Urinary bladder (tissue), 4 donors: Measurements from ENCODE around the gene GPATCH2. TPM values are rescaled to one million over a fixed set of nuclear protein-coding genes. Genes with fewer than 3 reads are reported as not detected.
"Not testable (repeated sequence)": the region's sequence is repeated elsewhere in the genome, so short reads cannot be mapped to it uniquely, and the experiment has no call there.

Experiments used
- DNase-seq: peaks from one replicate; pipeline ENCODE4 v3.0.0-alpha.2; 2015; ENCODE audit errors: extremely low spot score
- H3K27ac ChIP-seq: one replicate; pipeline ENCODE4 v1.5.1; 2013; ENCODE audit warnings: low read depth, mild to moderate bottlenecking, moderate library complexity
- H3K36me3 ChIP-seq: one replicate; pipeline ENCODE4 v1.6.1; 2013; ENCODE audit warnings: mild to moderate bottlenecking, moderate library complexity; ENCODE audit not compliant: insufficient read depth
- H3K4me1 ChIP-seq: one replicate; pipeline ENCODE4 v1.6.1; 2013; ENCODE audit warnings: mild to moderate bottlenecking, moderate library complexity; ENCODE audit not compliant: insufficient read depth
- H3K4me3 ChIP-seq: one replicate; pipeline ENCODE4 v1.5.1; 2013; ENCODE audit warnings: low read depth, low read length
- WGBS: extraction: QIAGEN DNeasy Blood & Tissue Kit; methylation state at CpG from one replicate; pipeline ENCODE4 v1.1.7; 2013; 5-methylcytosine and 5-hydroxymethylcytosine counted together
- polyA plus RNA-seq: library from polyadenylated mRNA; stranded (reverse); fragments of 200-250 nt; gene quantifications from one replicate; pipeline ENCODE4 v1.2.3, GENCODE V29; 2013
- total RNA-seq: library from RNA; depleted of rRNA; stranded (reverse); fragments of >200 nt; gene quantifications from one replicate; pipeline ENCODE4 v1.2.3, GENCODE V29; 2014
- donor health status: healthy with polysubstance abuse.
- donor health status: healthy.

The GPATCH2 gene
- total and polyA plus RNA-seq, 2 donors = 5.6 to 54.0 TPM

- H3K36me3 ChIP-seq = no peaks in the 10 kb centered on the region
- DNase-seq = no peak
- no peaks in the 10 kb centered on the region for H3K4me1 ChIP-seq
- H3K27ac ChIP-seq = no peak overlapping the region
- H3K4me3 ChIP-seq = no peak overlapping the region
- 88% methylated on average over 3 of the region's 3 CpGs for WGBS
These were observed 102.6 kb downstream of the GPATCH2 start for GRCh38 chr1:217528271-217528670.

GRCh38 chr1:217527151-217527550, 103.7 kb downstream of the GPATCH2 start:
- Histone ChIP-seq H3K4me3 (no peak overlapping the region), H3K27ac (no peak overlapping the region), H3K4me1 (no peaks in the 10 kb centered on the region), H3K36me3 (no peaks in the 10 kb centered on the region)
- 96% methylated on average over 2 of the region's 2 CpGs for WGBS
- no peak for DNase-seq

GRCh38 chr1:217526636-217527035, 104.3 kb downstream of the GPATCH2 start:
- Histone ChIP-seq H3K4me3 (no peak overlapping the region), H3K36me3 (no peaks in the 10 kb centered on the region), H3K27ac (no peak overlapping the region), H3K4me1 (no peaks in the 10 kb centered on the region)
- DNase-seq = no peak
- WGBS = 97% methylated on average over 1 of the region's 1 CpG

GRCh38 chr1:217525773-217526490, 105.0 kb downstream of the GPATCH2 start:
- DNase-seq = no peak
- no peak overlapping the region for H3K27ac ChIP-seq
- no peak overlapping the region for H3K4me3 ChIP-seq
- WGBS = 75% methylated on average over 3 of the region's 3 CpGs
- H3K4me1 ChIP-seq = no peaks in the 10 kb centered on the region
- no peaks in the 10 kb centered on the region for H3K36me3 ChIP-seq

GRCh38 chr1:217524787-217525520, 105.9 kb downstream of the GPATCH2 start:
- Histone ChIP-seq H3K4me3 (no peak overlapping the region), H3K4me1 (no peaks in the 10 kb centered on the region), H3K27ac (no peak overlapping the region), H3K36me3 (no peaks in the 10 kb centered on the region)
- no peak for DNase-seq
- WGBS = 72% methylated on average over 2 of the region's 4 CpGs

GRCh38 chr1:217523921-217524320, 107.0 kb downstream of the GPATCH2 start:
- H3K36me3 ChIP-seq, DNase-seq, H3K4me1 ChIP-seq, H3K27ac ChIP-seq, H3K4me3 ChIP-seq: not testable (repeated sequence)
- 90% methylated on average over 19 of the region's 28 CpGs for WGBS

GRCh38 chr1:217522277-217522676, 108.6 kb downstream of the GPATCH2 start:
- Histone ChIP-seq H3K36me3 (no peaks in the 10 kb centered on the region), H3K4me1 (no peaks in the 10 kb centered on the region), H3K4me3 (no peak overlapping the region), H3K27ac (no peak overlapping the region)
- WGBS = 92% methylated on average over 3 of the region's 3 CpGs
- DNase-seq = no peak

- 72% methylated on average over 4 of the region's 4 CpGs for WGBS
- no peaks in the 10 kb centered on the region for H3K4me1 ChIP-seq
- no peak overlapping the region for H3K4me3 ChIP-seq
- no peak overlapping the region for H3K27ac ChIP-seq
- H3K36me3 ChIP-seq = no peaks in the 10 kb centered on the region
- DNase-seq = no peak
These were observed 109.6 kb downstream of the GPATCH2 start for GRCh38 chr1:217521317-217521716.

- no peak overlapping the region for H3K4me3 ChIP-seq
- 95% methylated on average over 2 of the region's 2 CpGs for WGBS
- H3K27ac ChIP-seq = no peak overlapping the region
- peaks cover 2% of the 10 kb centered on the region for H3K36me3 ChIP-seq
- no peak for DNase-seq
- no peaks in the 10 kb centered on the region for H3K4me1 ChIP-seq
These were observed 124.0 kb downstream of the GPATCH2 start for GRCh38 chr1:217506878-217507277.

- Histone ChIP-seq H3K27ac (no peak overlapping the region), H3K4me1 (no peaks in the 10 kb centered on the region), H3K36me3 (no peaks in the 10 kb centered on the region), H3K4me3 (no peak overlapping the region)
- DNase-seq = no peak
- 89% methylated on average over 5 of the region's 5 CpGs for WGBS
These were observed 132.7 kb downstream of the GPATCH2 start for GRCh38 chr1:217498209-217498608.

- no peak overlapping the region for H3K27ac ChIP-seq
- H3K36me3 ChIP-seq = no peaks in the 10 kb centered on the region
- DNase-seq = no peak
- H3K4me3 ChIP-seq = no peak overlapping the region
- H3K4me1 ChIP-seq = no peaks in the 10 kb centered on the region
These were observed 135.6 kb downstream of the GPATCH2 start for GRCh38 chr1:217495249-217495648.

GRCh38 chr1:217494767-217495166, 136.1 kb downstream of the GPATCH2 start:
- DNase-seq = no peak
- no peaks in the 10 kb centered on the region for H3K36me3 ChIP-seq
- no peak overlapping the region for H3K27ac ChIP-seq
- WGBS = 86% methylated on average over 2 of the region's 2 CpGs
- no peak overlapping the region for H3K4me3 ChIP-seq
- H3K4me1 ChIP-seq = no peaks in the 10 kb centered on the region

GRCh38 chr1:217493290-217493689, 137.6 kb downstream of the GPATCH2 start:
- Histone ChIP-seq H3K4me1 (no peaks in the 10 kb centered on the region), H3K36me3 (no peaks in the 10 kb centered on the region), H3K27ac (no peak overlapping the region), H3K4me3 (no peak overlapping the region)
- WGBS = 91% methylated on average over 1 of the region's 1 CpG
- no peak for DNase-seq

GRCh38 chr1:217484871-217485270, 146.0 kb downstream of the GPATCH2 start:
- H3K4me1 ChIP-seq = no peaks in the 10 kb centered on the region
- H3K4me3 ChIP-seq = no peak overlapping the region
- no peak overlapping the region for H3K27ac ChIP-seq
- H3K36me3 ChIP-seq = no peaks in the 10 kb centered on the region
- no peak for DNase-seq
